Measurements from ENCODE around the gene EPB41L2.

- no peak for TF ChIP-seq EZH2 (IDR thresholded peaks at IDR 0.05)
- TF ChIP-seq FOXP2 (optimal IDR thresholded peaks at IDR 0.05; ENCODE audit: control extremely low read depth, extremely low read length, insufficient read depth): no peak
- TF ChIP-seq POLR2AphosphoS5 (IDR thresholded peaks at IDR 0.05; ENCODE audit: borderline replicate concordance, low read depth, low read length): no peak
Measured at GRCh38 chr6:130965656-130966055, 97.4 kb downstream of the EPB41L2 start.

Data from SK-N-MC (cell line).